ENCODE data around the gene ARHGEF28. TPM values are rescaled to one million over a fixed set of nuclear protein-coding genes. Genes with fewer than 3 reads are reported as not detected.

The ARHGEF28 gene
- total and polyA plus RNA-seq, 2 of the 4 experiments (the other 2 are of a cell fraction), result 3.6 to 16.0 TPM

GRCh38 chr5:73666891-73667290 lies 40.9 kb downstream of the ARHGEF28 start:
- no peaks in the 10 kb centered on the region for H3K27me3 ChIP-seq (ENCODE audit: control insufficient read depth, insufficient read depth, low read length)
- no peak overlapping the region for H3K18ac ChIP-seq (ENCODE audit: low read depth, low read length)
- BruUV-seq (replicated peaks), result no TSS peak
- no peak overlapping the region for H3K4me3 ChIP-seq (ENCODE audit: insufficient read depth, low read depth, low read length)
- H3K36me3 ChIP-seq (ENCODE audit: control insufficient read depth, insufficient read depth, low read length), result no peaks in the 10 kb centered on the region
- H3K4me2 ChIP-seq (ENCODE audit: low read depth, low read length), result no peak overlapping the region
- no peak overlapping the region for H2BK120ac ChIP-seq (ENCODE audit: low read depth, low read length)
- no peaks in the 10 kb centered on the region for H4K20me1 ChIP-seq (ENCODE audit: insufficient read depth, low read length)
- no peak overlapping the region for H3K27ac ChIP-seq (ENCODE audit: insufficient read depth, low read length)
- H4K91ac ChIP-seq (ENCODE audit: insufficient read depth, low read depth, low read length), result no peak overlapping the region
- H3K9me1 ChIP-seq (ENCODE audit: insufficient read depth, low read length), result no peaks in the 10 kb centered on the region
- no peak overlapping the region for H4K8ac ChIP-seq (ENCODE audit: low read depth in 2 of 2, low read length in 2 of 2)
- H2AK9ac ChIP-seq (replicated peaks; ENCODE audit: low read depth, low read length, poor library complexity), result no peak overlapping the region
- ATAC-seq (ENCODE audit: low read depth) (no peak), DNase-seq (no peak)
- no peaks in the 10 kb centered on the region for H3K9me3 ChIP-seq (ENCODE audit: control insufficient read depth, insufficient read depth, low read length)
- H3K14ac ChIP-seq (replicated peaks; ENCODE audit: low read depth, low read length), result no peak overlapping the region
- intact Hi-C loops (cut with micrococcal nuclease) (no loop called here), dilution Hi-C loops (cut with HindIII; ENCODE audit: low sequenced_read_pairs, unreplicated experiment) (no loop called here), in situ Hi-C loops (cut with MboI; ENCODE audit: low sequenced_read_pairs) (no loop called here)
- H3K23ac ChIP-seq (ENCODE audit: low read depth, low read length), result no peak overlapping the region
- H2AFZ ChIP-seq (replicated peaks; ENCODE audit: low read length, poor library complexity), result no peak overlapping the region
- no peak overlapping the region for H4K5ac ChIP-seq (ENCODE audit: low read depth, low read length)
- H3K56ac ChIP-seq (ENCODE audit: extremely low read depth, insufficient read depth, low read length), result no peak overlapping the region
- no peak overlapping the region for H3K9ac ChIP-seq (ENCODE audit: low read depth, low read length)
- H2BK20ac ChIP-seq (ENCODE audit: low read depth, low read length), result no peak overlapping the region
- CTCF ChIA-PET, result no interaction called here
- no peaks in the 10 kb centered on the region for H3K4me1 ChIP-seq (ENCODE audit: control insufficient read depth, insufficient read depth, low read length)
- no peak overlapping the region for H2AK5ac ChIP-seq (ENCODE audit: low read depth, low read length)
- POLR2A ChIA-PET (ENCODE audit: unreplicated experiment), result no interaction called here
- no peak overlapping the region for H2BK5ac ChIP-seq (ENCODE audit: low read depth, low read length, poor library complexity, severe bottlenecking)
- TF ChIP-seq RAD21 (IDR thresholded peaks at IDR 0.05; ENCODE audit: low read length) (no peak), RFX5 (IDR thresholded peaks at IDR 0.05; ENCODE audit: low read depth, low read length) (no peak), MAZ (IDR thresholded peaks at IDR 0.05; ENCODE audit: borderline replicate concordance, low read depth, low read length) (no peak), RCOR1 (IDR thresholded peaks at IDR 0.05; ENCODE audit: insufficient replicate concordance, low read length) (no peak), CTCF (conservative IDR thresholded peaks at IDR 0.05; ENCODE audit: low read depth, low read length) (no peak), MAFK (IDR thresholded peaks at IDR 0.05; ENCODE audit: low read depth, low read length) (no peak), CEBPB (IDR thresholded peaks at IDR 0.05; ENCODE audit: low read depth, low read length) (no peak), USF2 (IDR thresholded peaks at IDR 0.05; ENCODE audit: low read depth, low read length) (no peak)
- H3K4ac ChIP-seq (ENCODE audit: low read depth, low read length), result no peak overlapping the region
- H3K79me1 ChIP-seq (ENCODE audit: low read depth in 1 of 2, low read length in 2 of 2), result peaks cover 26 to 56% of the 10 kb centered on the region in 2 experiments
- no peak overlapping the region for H2BK15ac ChIP-seq (ENCODE audit: low read depth, low read length)
- WGBS, 2 experiments (ENCODE audit: extremely low coverage in 2 of 2, insufficient read length in 1 of 2), result no CpG with 5 or more reads among the region's 4 CpGs
